Mesodermal cell (in vitro differentiated cells): ENCODE measurements around the gene SOWAHB.
"Not testable (repeated sequence)": the region's sequence is repeated elsewhere in the genome, so short reads cannot be mapped to it uniquely, and the experiment has no call there.

Experiments used
- H3K27ac ChIP-seq: 2 replicates; pipeline ENCODE4 v1.7.0; 2013; ENCODE audit warnings: mild to moderate bottlenecking, low read depth, low read length, moderate library complexity; ENCODE audit not compliant: severe bottlenecking
- H3K36me3 ChIP-seq: 2 replicates; pipeline ENCODE4 v1.7.1; 2013; ENCODE audit warnings: mild to moderate bottlenecking, low read length, moderate library complexity; ENCODE audit not compliant: control insufficient read depth, insufficient read depth
- H3K4me1 ChIP-seq: one replicate; pipeline ENCODE4 v1.7.1; 2013; ENCODE audit warnings: mild to moderate bottlenecking, low read length; ENCODE audit not compliant: insufficient read depth, control insufficient read depth, poor library complexity, severe bottlenecking
- H3K4me3 ChIP-seq: 2 replicates; pipeline ENCODE4 v1.7.0; 2013; ENCODE audit warnings: low read length, control low read depth, mild to moderate bottlenecking; ENCODE audit not compliant: insufficient read depth, poor library complexity, severe bottlenecking; ENCODE audit errors: extremely low read depth
- H3K9me3 ChIP-seq: 2 replicates; pipeline ENCODE4 v1.7.1; 2013; ENCODE audit warnings: mild to moderate bottlenecking, low read length, moderate library complexity; ENCODE audit not compliant: control insufficient read depth
- WGBS, 2 experiments: methylation state at CpG; one replicate each; pipeline ENCODE4 v1.1.5; 2013; ENCODE audit warnings: missing lambda C conversion rate in 2 of 2; ENCODE audit not compliant: insufficient coverage in 2 of 2; 5-methylcytosine and 5-hydroxymethylcytosine counted together

SOWAHB gene

DNA sequence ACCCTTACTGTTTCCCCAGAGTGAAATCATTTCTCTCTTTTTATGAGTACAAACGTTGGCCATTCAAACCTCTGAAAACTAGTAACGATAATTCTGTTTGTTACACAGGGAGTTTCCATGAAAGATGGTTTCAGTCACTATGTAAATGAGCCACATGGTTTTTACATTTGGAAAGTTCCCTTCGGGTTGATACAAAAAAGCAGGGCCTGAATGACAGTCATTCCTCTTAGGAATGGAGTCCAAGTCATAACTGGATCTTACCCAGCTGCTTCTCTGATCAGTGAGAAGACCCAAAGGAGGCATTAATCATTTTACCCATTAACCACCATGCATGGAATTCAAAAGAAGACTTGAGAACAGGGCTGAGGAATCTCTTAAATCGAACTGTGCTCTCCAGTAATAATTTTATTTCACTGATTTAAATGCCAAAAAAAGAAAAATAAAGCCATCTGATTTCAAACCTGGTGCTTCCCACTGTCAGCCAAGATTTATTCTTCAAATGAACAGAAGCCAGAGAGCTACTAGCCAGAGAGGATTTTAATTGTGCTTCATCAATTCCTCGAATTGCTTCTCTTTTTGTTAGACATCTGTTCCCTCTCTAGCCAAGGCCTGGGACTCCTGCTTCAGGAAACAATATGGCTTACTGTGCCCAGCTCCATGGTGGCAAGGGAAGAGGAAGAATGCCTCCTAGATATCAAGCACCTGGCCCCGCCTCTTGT, 3.2 kb downstream of the SOWAHB start:
- no peaks in the 10 kb centered on the region for H3K9me3 ChIP-seq
- H3K27ac ChIP-seq, result no peak overlapping the region
- WGBS, 2 experiments, result 88 to 96% methylated on average over 2 to 6 of the region's 6 CpGs
- peaks cover 23% of the 10 kb centered on the region for H3K4me1 ChIP-seq
- no peaks in the 10 kb centered on the region for H3K36me3 ChIP-seq
- no peak overlapping the region for H3K4me3 ChIP-seq

DNA sequence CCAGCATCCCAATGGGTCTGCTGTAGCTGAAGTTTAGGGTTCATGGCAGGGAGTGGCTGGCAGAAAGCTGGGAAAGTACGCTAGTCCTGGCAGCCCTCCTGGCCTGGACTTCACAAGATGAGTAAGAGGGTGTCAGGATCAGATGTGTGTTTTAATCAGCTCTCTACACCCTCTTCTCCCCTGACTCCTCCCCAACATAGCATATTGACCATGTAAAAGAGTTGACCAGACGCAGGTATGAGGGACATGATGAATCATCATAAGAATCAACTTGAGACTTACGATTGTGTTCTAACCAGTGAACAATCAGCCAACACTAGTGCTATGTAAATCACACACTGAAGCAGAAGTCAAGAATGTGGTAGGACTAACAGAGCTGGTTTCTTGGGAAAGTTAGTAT, 5.3 kb downstream of the SOWAHB start:
- H3K36me3 ChIP-seq, result no peaks in the 10 kb centered on the region
- no CpG with 5 or more reads among the region's 3 CpGs for WGBS, 2 experiments

DNA sequence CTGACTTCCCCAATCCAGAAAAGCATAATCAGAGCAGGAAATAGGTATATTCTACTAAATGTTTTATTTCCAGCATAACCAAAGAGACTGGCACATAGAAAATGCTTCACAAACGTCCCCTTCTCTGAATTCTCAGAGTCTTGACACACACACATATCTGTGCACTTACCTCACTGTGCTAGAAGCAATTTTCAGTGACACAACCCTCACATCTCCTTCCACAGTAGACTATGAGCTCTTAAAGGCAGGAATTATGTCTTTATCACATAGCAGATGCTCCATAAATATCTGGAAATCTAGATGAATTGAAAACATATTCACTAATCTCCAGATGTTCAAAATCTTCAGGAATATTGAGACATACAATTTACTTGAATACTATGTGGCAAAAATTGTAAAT, 5.9 kb downstream of the SOWAHB start:
- no peaks in the 10 kb centered on the region for H3K9me3 ChIP-seq
- H3K36me3 ChIP-seq, result no peaks in the 10 kb centered on the region
- H3K4me3 ChIP-seq, result no peak overlapping the region
- no peak overlapping the region for H3K27ac ChIP-seq
- H3K4me1 ChIP-seq, result peaks cover 10% of the 10 kb centered on the region
- WGBS, 2 experiments, result 58 to 69% methylated on average over 1 of the region's 1 CpG

More for the DNA sequence above, 5.3 kb downstream of the SOWAHB start:
- H3K4me1 ChIP-seq, result peaks cover 10% of the 10 kb centered on the region
- no peak overlapping the region for H3K4me3 ChIP-seq
- no peaks in the 10 kb centered on the region for H3K9me3 ChIP-seq
- no peak overlapping the region for H3K27ac ChIP-seq

DNA sequence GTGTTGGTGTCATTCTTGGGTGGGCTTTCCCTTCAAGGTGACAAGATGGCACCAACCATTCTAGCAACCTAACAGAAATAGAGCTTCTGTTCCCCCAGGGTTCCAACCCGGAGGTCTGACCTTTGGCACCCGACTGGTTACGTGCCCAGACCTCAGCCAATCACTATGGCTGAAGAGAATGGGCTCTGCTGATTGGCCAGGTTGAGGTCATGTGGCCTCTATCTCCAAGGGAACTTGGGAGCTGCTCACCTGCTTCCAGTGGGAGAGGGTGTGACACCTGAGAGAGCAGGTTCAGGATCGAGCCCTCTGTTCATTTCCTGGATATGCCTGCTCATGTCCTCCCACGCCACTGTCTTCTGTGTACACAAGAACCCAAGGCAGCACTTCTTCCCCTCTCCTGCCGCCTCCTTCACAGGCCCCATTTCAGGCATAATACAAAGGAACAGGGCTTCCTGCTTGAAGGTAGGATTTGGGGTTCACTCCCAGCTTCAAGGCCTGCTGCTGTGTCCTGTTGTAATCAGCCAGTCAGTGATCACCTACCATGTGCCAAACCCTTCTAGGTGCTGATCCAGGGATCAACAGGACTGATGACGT, 11.0 kb downstream of the SOWAHB start:
- H3K9me3 ChIP-seq, result peaks cover 4% of the 10 kb centered on the region
- H3K36me3 ChIP-seq, result no peaks in the 10 kb centered on the region
- no peak overlapping the region for H3K4me3 ChIP-seq
- 100% methylated on average over 3 to 4 of the region's 7 CpGs for WGBS, 2 experiments
- peaks cover 12% of the 10 kb centered on the region for H3K4me1 ChIP-seq
- H3K27ac ChIP-seq, result no peak overlapping the region

DNA sequence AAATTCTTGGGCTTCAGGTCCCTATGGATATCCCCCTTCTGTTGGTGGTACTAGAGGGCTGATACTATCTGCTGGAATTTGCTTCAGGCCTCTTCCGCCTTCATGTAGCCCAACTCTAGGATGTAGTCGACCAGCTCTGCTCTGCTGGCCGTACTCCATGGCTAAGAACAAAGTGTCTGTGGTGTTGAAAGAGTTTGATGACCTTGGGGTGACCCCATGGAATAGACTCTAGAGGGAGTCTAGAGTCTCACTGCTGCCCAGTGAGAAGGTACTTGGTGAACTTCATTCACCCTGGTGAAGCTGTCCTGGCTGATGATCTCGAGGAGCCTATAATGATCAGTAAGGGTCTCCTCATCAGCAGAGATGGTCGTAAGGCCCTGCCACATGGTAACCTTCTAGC, 11.7 kb downstream of the SOWAHB start:
- 93 to 95% methylated on average over 4 to 5 of the region's 5 CpGs for WGBS, 2 experiments
- H3K9me3 ChIP-seq, result peaks cover 4% of the 10 kb centered on the region
- no peak overlapping the region for H3K27ac ChIP-seq
- no peaks in the 10 kb centered on the region for H3K36me3 ChIP-seq
- peaks cover 12% of the 10 kb centered on the region for H3K4me1 ChIP-seq
- H3K4me3 ChIP-seq, result no peak overlapping the region

DNA sequence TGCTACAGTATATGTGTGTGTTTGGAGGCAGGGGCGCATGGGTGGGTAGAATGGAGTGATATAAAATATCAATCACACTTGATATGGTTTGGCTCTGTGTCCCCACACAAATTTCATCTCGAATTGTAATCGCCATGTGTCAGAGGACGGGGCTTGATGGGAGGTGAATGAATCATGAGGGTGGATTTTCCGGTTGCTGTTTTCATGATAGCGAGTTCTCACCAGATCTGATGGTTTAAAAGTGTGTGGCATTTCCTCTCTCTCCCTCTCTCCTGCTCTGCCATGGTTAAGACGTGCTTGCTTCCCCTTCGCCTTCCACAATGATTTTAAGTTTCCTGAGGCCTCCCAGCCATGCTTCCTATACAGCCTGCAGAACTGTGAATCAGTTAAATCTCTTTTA, 14.8 kb downstream of the SOWAHB start:
- Histone ChIP-seq H3K4me1 (peaks cover 12% of the 10 kb centered on the region), H3K4me3 (no peak overlapping the region), H3K9me3 (peaks cover 4% of the 10 kb centered on the region), H3K36me3 (no peaks in the 10 kb centered on the region), H3K27ac (no peak overlapping the region)
- WGBS, 2 experiments, result 85 to 88% methylated on average over 4 to 5 of the region's 8 CpGs

DNA sequence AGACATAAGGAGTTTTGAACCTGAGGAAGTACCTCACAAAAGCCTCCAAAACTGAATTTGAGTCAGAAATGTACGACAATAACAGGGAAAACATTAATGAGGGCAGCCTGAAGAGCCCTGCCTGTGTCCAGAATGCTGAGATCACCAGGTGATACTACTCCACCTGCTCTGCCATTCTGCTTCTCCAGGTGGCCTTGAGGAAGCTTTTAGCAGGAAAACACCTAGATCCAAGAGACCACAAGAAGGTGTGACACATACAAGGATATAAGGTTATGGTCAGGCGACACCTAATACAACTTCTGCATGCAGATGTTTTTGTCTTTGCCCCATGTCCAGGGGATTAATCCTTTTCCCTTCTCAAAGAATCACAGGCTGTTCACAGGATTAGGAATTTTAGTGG, 15.3 kb downstream of the SOWAHB start:
- WGBS, 2 experiments, result 100% methylated on average over 1 of the region's 2 CpGs; no CpG with 5 or more reads in 1 of the 2 experiments
- Histone ChIP-seq H3K4me3 (no peak overlapping the region), H3K36me3 (no peaks in the 10 kb centered on the region), H3K4me1 (peaks cover 12% of the 10 kb centered on the region), H3K27ac (no peak overlapping the region), H3K9me3 (peaks cover 4% of the 10 kb centered on the region)

DNA sequence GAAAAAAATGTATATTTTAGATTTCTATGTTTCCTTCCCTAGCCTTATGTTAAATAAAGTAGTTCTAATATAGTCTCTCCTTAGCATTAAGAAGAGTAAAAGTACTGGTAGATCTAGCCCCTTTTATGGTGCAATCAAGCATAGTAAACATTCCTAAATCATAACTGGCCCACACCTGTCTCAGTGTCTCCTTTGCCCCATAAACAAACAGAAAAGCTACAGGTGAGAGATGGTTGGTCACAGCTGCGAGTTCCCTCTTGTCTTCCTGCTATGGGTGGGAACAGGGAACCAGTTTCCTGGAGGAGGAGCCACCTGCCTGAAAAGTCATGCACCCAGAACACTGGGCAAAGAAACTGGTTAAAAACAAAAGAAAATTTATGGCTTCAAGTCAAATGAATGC, 16.6 kb downstream of the SOWAHB start:
- no CpG with 5 or more reads among the region's 1 CpG for WGBS, 2 experiments
- Histone ChIP-seq H3K9me3 (peaks cover 4% of the 10 kb centered on the region), H3K36me3 (no peaks in the 10 kb centered on the region)

DNA sequence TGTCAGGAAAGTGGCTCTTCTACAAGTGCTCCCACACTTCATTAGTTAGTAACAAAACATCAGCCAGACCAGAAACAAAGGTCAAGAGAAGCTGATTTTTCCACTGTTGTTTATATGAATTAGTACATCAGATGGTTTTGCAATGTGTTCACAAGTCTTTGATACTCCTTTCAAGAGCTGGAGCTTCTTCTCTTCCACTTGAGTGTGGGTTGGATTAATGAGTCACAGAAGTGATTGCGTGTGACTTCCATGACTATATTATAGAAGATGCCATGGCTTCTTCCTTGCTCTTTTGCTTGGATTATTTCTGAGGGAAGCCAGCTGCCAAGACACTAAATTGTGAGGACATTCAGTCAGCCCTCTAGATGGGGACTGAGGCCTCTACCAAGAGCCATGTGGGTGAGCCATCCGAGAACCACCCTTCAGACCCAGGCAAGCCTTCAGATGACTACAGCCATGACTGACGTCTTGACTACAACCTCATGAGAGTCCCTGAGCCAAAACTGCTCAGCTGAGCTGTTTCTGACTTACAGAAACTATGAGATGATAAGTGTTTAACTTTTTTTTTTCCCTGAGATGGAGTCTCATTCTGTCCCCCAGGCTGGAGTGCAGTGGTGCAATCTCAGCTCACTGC, 18.1 kb downstream of the SOWAHB start:
- 86 to 100% methylated on average over 1 to 2 of the region's 3 CpGs for WGBS, 2 experiments
- Histone ChIP-seq H3K4me3 (no peak overlapping the region), H3K9me3 (no peaks in the 10 kb centered on the region), H3K4me1 (peaks cover 12% of the 10 kb centered on the region), H3K36me3 (no peaks in the 10 kb centered on the region), H3K27ac (no peak overlapping the region)

More for the DNA sequence above, 16.6 kb downstream of the SOWAHB start:
- Histone ChIP-seq H3K4me3 (no peak overlapping the region), H3K27ac (no peak overlapping the region), H3K4me1 (peaks cover 12% of the 10 kb centered on the region)

DNA sequence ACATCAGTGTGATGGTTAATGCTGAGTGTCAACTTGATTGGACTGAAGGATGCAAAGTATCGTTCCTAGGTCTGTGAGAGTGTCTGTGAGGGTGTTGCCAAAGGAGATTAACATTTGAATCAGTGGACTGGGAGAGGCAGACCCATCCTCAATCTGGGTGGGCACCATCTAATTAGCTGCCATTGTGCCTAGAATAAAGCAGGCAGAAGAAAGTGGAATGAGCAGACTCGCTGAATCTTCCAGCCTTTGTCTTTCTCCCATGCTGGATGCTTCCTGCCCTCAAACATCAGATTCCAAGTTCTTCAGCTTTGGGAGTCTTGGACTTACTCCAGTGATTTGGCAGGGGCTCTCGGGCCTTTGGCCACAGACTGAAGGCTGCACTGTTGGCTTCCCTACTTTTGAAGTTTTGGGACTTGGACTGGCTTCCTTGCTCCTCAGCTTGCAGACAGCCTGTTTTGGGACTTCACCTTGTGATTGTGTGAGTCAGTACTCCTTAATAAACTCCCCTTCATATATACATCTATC, 19.2 kb downstream of the SOWAHB start:
- WGBS, 2 experiments, result 56 to 66% methylated on average over 3 of the region's 3 CpGs
- H3K36me3 ChIP-seq, H3K27ac ChIP-seq, H3K4me1 ChIP-seq, H3K9me3 ChIP-seq, H3K4me3 ChIP-seq: not testable (repeated sequence)

DNA sequence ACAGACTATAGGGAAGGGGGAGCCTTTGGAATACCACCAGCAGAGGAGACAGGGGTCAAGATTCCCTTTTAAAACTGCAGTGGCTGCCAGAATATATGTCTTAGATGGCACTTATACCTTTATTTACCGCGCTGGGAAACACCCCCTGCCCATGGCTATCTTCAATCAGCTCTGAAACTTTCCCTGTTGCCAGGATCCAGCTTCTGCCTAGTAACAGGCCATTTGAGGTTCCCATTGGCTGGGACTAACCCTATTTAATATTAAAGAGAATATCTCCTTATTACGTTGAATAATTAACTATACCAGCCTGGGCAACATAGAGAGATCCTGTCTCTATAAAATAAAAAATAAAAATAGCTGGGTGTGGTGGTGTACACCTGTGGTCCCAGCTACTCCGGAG, 23.8 kb downstream of the SOWAHB start:
- Histone ChIP-seq H3K4me3 (no peak overlapping the region), H3K4me1 (no peaks in the 10 kb centered on the region), H3K36me3 (no peaks in the 10 kb centered on the region), H3K27ac (no peak overlapping the region), H3K9me3 (no peaks in the 10 kb centered on the region)
- 90 to 91% methylated on average over 2 to 3 of the region's 4 CpGs for WGBS, 2 experiments
